WTC11 (cell line): ENCODE results near the gene NRP2.

ENCODE experiments used
- CBFB ChIP-seq: sonication (generic); formaldehyde crosslinking; IDR thresholded peaks from 2 replicates; pipeline ENCODE4 v1.8.1; 2022; ENCODE audit warnings: mild to moderate bottlenecking, low read depth, missing genetic modification reagents
- CTCF ChIP-seq: fragments of 200-600 bp; IDR thresholded peaks from 2 replicates; pipeline ENCODE4 v1.8.0; 2022; ENCODE audit warnings: antibody characterized with exemption
- E2F1 ChIP-seq: sonication (generic); formaldehyde crosslinking; IDR thresholded peaks from 2 replicates; pipeline ENCODE4 v1.8.0; 2022; ENCODE audit warnings: mild to moderate bottlenecking, missing genetic modification reagents
- E2F4 ChIP-seq: sonication (generic); formaldehyde crosslinking; IDR thresholded peaks from 2 replicates; pipeline ENCODE4 v1.8.1; 2022; ENCODE audit warnings: low read depth, mild to moderate bottlenecking, moderate library complexity, missing genetic modification reagents, borderline replicate concordance
- ESRRA ChIP-seq: sonication (generic); formaldehyde crosslinking; IDR thresholded peaks from 2 replicates; pipeline ENCODE4 v1.8.1; 2022; ENCODE audit warnings: mild to moderate bottlenecking, missing genetic modification reagents, borderline replicate concordance
- HMGA2 ChIP-seq: fragments of 250-450 bp; sonication (Bioruptor Pico); IDR thresholded peaks from 2 replicates; pipeline ENCODE4 v1.4.0; 2021; ENCODE audit warnings: mild to moderate bottlenecking, moderate library complexity
- HMGXB4 ChIP-seq: sonication (generic); formaldehyde crosslinking; IDR thresholded peaks from 2 replicates; pipeline ENCODE4 v1.8.1; 2023; ENCODE audit warnings: mild to moderate bottlenecking, moderate library complexity, missing genetic modification reagents
- MYBL2 ChIP-seq: sonication (generic); formaldehyde crosslinking; IDR thresholded peaks from 2 replicates; pipeline ENCODE4 v1.8.1; 2023; ENCODE audit warnings: mild to moderate bottlenecking, moderate library complexity, missing genetic modification reagents
- SMAD3 ChIP-seq: sonication (generic); formaldehyde crosslinking; IDR thresholded peaks from 2 replicates; pipeline ENCODE4 v1.8.0; 2022; ENCODE audit warnings: missing genetic modification reagents, mild to moderate bottlenecking, borderline replicate concordance
- SP1 ChIP-seq: sonication (generic); formaldehyde crosslinking; conservative IDR thresholded peaks from 2 replicates; pipeline ENCODE4 v1.8.1; 2022; ENCODE audit warnings: missing genetic modification reagents
- ZBTB43 ChIP-seq: sonication (generic); formaldehyde crosslinking; IDR thresholded peaks from 2 replicates; pipeline ENCODE4 v1.8.1; 2023; ENCODE audit warnings: mild to moderate bottlenecking, missing genetic modification reagents
- ZNF281 ChIP-seq: sonication (generic); formaldehyde crosslinking; IDR thresholded peaks from 2 replicates; pipeline ENCODE4 v1.8.0; 2023; ENCODE audit warnings: mild to moderate bottlenecking, missing genetic modification reagents
- ZNF396 ChIP-seq: fragments of 250-450 bp; sonication (Bioruptor Pico); IDR thresholded peaks from 2 replicates; pipeline ENCODE4 v1.8.0; 2021; ENCODE audit warnings: mild to moderate bottlenecking, moderate library complexity, borderline replicate concordance
- ZNF423 ChIP-seq: fragments of 250-450 bp; sonication (Bioruptor Pico); IDR thresholded peaks from 2 replicates; pipeline ENCODE4 v2.1.2; 2022; ENCODE audit warnings: mild to moderate bottlenecking, moderate library complexity

- TF ChIP-seq MYBL2 (CRISPR knock-in tag) (no peak), HMGXB4 (no peak), CTCF (no peak), SP1 (no peak), HMGA2 (CRISPR knock-in tag) (no peak), ZNF281 (CRISPR knock-in tag) (no peak), CBFB (no peak), ESRRA (CRISPR knock-in tag) (no peak), ZNF396 (CRISPR knock-in tag) (no peak), SMAD3 (no peak), E2F4 (CRISPR knock-in tag) (no peak), ZNF423 (CRISPR knock-in tag) (no peak), E2F1 (CRISPR knock-in tag) (no peak), ZBTB43 (CRISPR knock-in tag) (no peak)
Measured at GRCh38 chr2:205713086-205713485, 30.8 kb downstream of the NRP2 start.
